M059J (cell line): ENCODE results near the gene FOXE1. TPM values are rescaled to one million over a fixed set of nuclear protein-coding genes. Genes with fewer than 3 reads are reported as not detected.

ENCODE experiments used
- DNase-seq: peaks from one replicate; pipeline ENCODE4 v3.0.0-alpha.2; 2012; ENCODE audit warnings: low read depth
- total RNA-seq: library from RNA; depleted of rRNA; stranded (reverse); fragments of >200 nt; shearing (Covaris generic); gene quantifications from 2 replicates; pipeline ENCODE4 v1.2.3, GENCODE V29; 2014

Gene FOXE1
- total RNA-seq, 1 experiment from 2014 or later, result not detected

DNA sequence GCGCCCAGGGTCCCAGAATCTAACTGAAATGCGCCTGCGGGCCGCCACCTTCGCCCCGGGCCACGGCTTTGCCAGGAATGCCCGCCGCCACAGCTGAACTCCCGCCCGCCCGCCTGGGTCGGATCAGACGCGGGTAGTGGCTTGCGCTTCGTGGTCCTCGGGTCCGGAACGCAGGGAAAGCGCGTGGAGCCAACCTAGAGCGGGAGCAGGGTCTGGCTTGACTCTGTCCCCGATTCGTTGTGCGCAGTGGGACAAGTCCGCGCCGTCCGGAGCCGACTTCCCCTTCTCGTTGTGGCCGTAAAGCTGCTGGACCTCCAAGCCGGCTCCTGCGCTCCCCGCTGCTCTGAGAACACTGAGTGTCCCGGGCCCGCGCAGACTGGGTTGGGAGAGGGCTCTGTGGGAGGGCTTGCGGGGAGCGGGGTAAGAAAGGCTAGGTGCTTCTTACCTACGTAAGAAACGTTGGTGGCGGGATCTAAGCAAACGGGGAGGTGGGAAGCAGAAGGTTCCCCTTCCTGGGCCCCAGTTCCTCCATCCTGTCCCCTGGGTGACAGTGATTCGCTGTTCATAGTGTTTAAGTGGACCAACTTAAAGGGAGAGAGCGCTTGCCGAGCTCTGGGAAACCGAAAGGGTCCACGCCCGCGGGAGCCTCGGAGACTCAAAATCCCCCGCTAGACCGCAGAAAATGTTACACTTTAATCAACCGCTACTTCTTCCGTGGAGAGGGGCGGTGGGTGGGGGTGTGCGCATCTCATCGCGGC, 4.4 kb upstream of the FOXE1 start:
- no peak for DNase-seq

DNA sequence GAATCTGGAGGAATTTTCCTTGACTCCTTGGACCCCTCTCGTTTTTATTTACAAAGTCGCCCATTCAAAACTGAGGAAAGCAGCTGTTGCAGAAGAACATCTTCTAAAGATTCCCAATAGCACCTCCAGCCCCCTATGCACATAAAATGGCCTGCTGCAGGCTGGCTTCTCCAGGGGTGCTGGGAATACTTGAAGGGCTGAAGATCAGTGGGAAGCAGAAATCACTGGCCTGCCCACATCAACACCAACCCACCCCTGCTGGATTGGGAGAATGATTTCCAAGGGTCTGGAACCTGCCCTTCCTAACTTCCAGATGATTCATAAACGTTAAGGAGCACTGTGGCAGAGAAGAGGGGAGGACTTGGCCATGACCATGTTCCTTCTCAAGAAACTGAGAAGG, 3.0 kb upstream of the FOXE1 start:
- no peak for DNase-seq

DNA sequence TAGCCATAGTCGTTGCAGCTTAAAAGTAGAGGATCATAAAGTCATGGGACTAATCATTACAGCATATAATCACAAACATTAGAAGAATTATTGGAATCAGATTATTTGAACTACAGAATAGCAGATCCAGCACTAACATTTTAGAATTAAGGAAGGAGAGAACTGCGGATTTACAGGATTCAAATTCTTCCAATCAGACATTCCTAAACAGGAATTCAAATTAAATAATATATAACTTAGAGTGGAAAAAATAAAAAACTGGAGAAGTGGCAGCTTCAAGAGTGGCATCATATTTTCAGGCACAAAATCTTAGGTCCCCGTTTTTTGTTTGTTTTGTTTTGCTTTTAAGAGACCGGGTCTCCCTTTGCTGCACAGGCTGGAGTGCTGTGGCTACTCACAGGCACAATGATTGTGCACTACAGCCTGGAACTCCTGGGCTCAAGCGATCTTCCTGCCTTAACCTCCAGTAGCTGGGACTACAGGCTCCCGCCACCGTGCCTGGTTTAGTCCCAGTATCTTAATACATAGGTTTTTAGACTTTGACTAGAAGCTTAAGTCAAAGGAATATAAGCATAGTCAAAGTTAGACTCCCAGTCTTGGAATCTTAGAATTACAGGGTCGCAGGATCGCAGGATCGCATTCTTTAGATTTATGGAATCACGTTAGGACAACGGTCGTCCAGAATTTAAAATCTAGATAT, 2.1 kb upstream of the FOXE1 start:
- no peak for DNase-seq

DNA sequence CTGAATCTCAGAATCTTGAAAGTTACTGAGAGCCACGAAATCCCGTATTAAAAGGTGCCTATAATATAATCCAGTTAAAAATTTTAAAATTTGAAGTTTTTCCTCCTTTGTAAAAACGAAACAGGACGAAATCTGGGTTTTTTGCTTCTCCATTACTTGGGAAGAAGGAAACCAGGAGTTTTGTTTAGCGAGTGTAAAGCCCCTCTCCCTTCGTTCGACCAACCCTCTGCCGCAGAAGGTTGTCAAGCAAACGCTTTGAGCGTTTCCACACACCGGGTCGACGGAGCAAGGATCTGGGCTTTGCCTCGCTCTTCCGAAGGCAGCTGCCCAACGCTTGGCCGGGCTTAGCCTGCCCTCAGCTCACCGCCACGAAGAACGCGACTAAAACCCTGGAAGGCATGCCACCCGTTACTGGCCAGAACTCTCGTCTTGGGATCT, 1.6 kb upstream of the FOXE1 start:
- DNase-seq, result no peak

GRCh38 chr9:97852001-97852398, 1.0 kb upstream of the FOXE1 start:
- DNase-seq, result no peak

GRCh38 chr9:97852399-97853055, 499 bp upstream of the FOXE1 start:
- DNase-seq, result no peak

DNA sequence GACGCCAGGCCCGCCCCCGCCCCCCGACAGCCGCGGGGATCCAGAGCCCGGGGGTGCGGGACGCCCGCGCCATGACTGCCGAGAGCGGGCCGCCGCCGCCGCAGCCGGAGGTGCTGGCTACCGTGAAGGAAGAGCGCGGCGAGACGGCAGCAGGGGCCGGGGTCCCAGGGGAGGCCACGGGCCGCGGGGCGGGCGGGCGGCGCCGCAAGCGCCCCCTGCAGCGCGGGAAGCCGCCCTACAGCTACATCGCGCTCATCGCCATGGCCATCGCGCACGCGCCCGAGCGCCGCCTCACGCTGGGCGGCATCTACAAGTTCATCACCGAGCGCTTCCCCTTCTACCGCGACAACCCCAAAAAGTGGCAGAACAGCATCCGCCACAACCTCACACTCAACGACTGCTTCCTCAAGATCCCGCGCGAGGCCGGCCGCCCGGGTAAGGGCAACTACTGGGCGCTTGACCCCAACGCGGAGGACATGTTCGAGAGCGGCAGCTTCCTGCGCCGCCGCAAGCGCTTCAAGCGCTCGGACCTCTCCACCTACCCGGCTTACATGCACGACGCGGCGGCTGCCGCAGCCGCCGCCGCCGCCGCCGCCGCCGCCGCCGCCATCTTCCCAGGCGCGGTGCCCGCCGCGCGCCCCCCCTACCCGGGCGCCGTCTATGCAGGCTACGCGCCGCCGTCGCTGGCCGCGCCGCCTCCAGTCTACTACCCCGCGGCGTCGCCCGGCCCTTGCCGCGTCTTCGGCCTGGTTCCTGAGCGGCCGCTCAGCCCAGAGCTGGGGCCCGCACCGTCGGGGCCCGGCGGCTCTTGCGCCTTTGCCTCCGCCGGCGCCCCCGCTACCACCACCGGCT, 1.0 kb downstream of the FOXE1 start:
- DNase-seq, result no peak

GRCh38 chr9:97854696-97855485, 1.9 kb downstream of the FOXE1 start:
- no peak for DNase-seq

DNA sequence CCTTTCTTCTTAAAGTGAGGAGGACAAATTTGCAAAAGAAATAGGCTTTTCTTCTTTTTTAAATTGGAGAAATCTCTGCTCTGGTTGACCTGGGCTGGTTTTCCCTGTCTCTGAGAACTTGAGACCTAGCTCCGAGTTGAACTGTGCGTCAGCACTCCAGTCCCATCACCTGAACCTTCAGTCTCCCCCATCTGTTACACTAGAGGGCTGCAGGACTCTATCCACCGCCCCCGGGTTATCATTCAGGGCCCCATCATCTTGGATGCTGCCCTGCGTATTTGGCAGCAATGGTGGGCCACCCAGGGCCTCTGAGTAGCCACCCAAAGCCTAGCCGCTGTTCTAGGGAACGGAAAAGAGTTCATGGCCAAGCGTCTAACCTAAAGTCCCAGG, 2.5 kb downstream of the FOXE1 start:
- no peak for DNase-seq

GRCh38 chr9:97855899-97856298, 2.9 kb downstream of the FOXE1 start:
- no peak for DNase-seq

DNA sequence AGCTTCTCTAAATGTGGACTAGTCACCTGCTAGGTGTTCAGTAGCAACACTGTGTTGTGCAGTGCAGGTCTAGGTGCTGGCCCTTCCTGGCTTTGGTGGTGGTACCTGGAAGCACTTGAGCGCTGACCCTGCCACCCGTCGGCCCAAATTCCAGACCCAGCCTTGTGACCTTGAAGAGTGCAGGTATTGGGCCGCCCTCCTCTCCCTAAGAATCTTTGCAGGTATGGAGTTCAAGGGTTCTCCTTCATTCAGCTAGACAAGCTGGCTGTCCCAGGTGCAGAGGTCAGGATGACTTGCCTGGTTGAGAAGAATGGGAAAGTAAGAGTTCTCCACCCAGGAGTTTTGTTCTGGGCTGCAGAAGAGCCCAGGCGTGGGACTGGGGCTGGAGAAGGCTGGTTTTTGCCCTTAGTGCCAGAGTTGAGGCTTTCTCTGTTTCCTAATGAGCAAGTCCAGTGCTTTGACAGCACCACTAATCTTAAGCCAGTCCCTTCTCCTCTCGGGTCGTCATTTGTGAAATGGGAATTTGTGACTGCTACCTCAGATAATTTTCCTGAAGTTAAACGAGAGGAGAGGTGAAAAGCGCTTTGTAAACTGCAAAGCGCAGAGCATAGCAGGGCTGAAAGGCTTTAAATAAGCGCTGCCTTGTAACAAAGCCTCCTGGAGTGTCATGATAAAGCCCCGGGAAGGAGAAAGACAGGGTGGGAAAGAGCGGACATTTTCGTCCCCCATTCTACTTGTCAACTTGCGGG, 4.0 kb downstream of the FOXE1 start:
- no peak for DNase-seq

DNA sequence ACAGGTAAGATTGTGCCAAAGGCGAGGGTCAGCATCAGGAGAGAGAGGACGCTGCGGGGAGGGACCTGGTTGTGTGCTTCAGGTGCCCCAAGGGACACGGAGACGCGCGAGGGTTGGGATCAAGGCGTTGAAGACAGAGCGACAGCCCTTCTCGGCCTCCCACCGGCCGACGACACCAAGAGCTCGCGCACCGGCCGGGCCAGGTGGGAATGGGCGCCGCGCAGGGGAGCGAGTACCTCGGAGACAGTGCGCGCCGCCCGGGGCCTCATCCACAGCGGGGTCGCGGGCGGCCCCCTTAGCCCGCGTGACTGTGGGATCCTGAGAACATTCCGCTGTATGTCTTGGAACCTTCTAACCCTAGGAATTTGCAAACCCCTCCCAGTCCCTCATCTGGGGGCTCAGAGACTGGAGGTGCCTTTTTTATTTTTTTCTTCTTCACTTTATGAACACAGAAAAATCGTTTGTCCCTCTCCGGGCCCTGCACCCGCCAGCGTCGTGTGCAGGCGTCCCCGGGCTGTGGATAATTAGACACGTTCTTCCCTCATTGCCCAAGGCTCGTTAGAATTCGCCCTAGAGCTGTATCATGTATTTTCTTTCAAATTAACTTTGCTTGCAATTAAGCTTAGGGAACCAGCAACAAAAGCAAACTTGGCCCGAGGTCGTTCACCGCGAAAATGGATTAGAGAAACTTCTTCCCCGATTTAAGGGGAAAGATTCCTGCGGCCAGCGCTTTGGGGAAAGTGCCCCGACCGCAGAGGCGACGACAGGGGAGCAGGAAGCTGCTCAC, 4.8 kb downstream of the FOXE1 start:
- peak; percentile 38 for DNase-seq

GRCh38 chr9:97858393-97858713, 5.3 kb downstream of the FOXE1 start:
- no peak for DNase-seq

- no peak for DNase-seq
Measured at GRCh38 chr9:97858826-97859225, 5.8 kb downstream of the FOXE1 start.

- no peak for DNase-seq
Measured at GRCh38 chr9:97859346-97859745, 6.3 kb downstream of the FOXE1 start.

DNA sequence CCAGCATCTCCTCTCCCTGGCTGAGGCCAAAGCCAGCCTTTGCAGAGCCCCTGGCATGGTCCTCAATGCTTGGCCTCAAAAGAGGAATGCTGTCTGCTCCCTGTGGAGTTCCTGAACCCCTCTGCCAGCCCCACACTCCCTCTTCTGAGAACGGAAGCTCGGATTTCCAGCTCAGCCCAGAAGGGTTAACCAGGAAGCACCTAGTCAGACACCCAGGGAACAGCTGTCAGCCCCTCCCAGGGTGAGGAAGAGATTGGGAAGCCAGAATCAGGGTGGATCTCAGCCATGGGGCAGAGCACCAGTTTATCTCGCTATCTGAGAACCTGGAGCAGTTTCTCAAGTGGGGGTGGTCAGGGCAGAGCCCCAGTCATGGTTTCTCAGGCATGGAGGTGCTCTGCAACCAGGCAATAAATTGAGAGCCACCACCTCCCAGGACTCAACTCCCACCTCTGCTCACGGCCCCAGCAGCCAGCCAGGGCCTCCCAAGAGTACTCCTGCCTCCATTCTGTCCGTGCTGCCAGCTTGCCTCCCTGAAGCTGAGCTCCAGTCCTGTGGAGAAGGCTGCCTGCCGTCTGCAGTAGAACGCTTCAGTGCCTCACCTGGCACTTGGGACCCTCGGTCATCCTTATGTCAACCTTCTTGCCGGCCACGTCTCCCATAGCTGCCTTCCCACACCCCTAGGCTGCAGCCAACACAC, 7.6 kb downstream of the FOXE1 start:
- no peak for DNase-seq

GRCh38 chr9:97861148-97861475, 8.1 kb downstream of the FOXE1 start:
- no peak for DNase-seq

GRCh38 chr9:97863314-97863713, 10.3 kb downstream of the FOXE1 start:
- no peak for DNase-seq

- DNase-seq, result peak; percentile 36
Measured at GRCh38 chr9:97864396-97864795, 11.4 kb downstream of the FOXE1 start.
